Endothelial cell of umbilical vein (primary cell): ENCODE results near the gene CHL1. TPM values are rescaled to one million over a fixed set of nuclear protein-coding genes. Genes with fewer than 3 reads are reported as not detected.

Source experiments
- BruUV-seq: library from RNA; stranded (reverse); fragments of 400-500 nt; replicated peaks from 2 replicates; lab custom pipeline; 2021; lab: Mats Ljungman, UMichigan
- CTCF ChIA-PET: fragments of 300-600, 350-600 bp; sonication (Branson Sonifier 250); formaldehyde crosslinking; loops from one replicate; lab custom pipeline; 2021; ENCODE audit warnings: antibody characterized with exemption, inconsistent platforms; lab: Charles Lee
- POLR2A ChIA-PET: fragments of 300-600, 350-600 bp; sonication (Branson Sonifier 250); formaldehyde crosslinking; loops from one replicate; lab custom pipeline; 2021; ENCODE audit warnings: antibody characterized with exemption, inconsistent platforms; lab: Charles Lee
- DNase-seq: peaks from one replicate; pipeline ENCODE4 v3.0.0-alpha.2; 2011; ENCODE audit warnings: low read depth, low spot score
- FAIRE-seq: peaks from 2 replicates; lab custom pipeline; 2011; peaks lifted over from hg19 to GRCh38; lab: Jason Lieb, UNC
- H2AFZ ChIP-seq: 2 replicates; pipeline ENCODE4 v1.6.0; 2012; ENCODE audit warnings: low read depth, low read length, control low read depth, inconsistent platforms
- H3K27ac ChIP-seq: 2 replicates; pipeline ENCODE4 v1.5.1; 2011; ENCODE audit warnings: low read depth, mild to moderate bottlenecking, control low read depth, low read length, moderate library complexity; ENCODE audit not compliant: insufficient read depth
- H3K27me3 ChIP-seq, 2 experiments: 2 replicates each; pipeline versions ENCODE4 v1.6.0 to v1.6.1; 2011; ENCODE audit warnings: low read length in 2 of 2, mixed read lengths in 1 of 2; ENCODE audit not compliant: control insufficient read depth in 2 of 2, insufficient read depth in 2 of 2
- H3K36me3 ChIP-seq, 2 experiments: 2 replicates in 1 of 2; 3 replicates in 1 of 2; pipeline ENCODE4 v1.5.1; 2011; ENCODE audit warnings: low read length in 2 of 2, mild to moderate bottlenecking in 1 of 2, moderate library complexity in 1 of 2; ENCODE audit not compliant: control insufficient read depth in 2 of 2, insufficient read depth in 2 of 2; ENCODE audit errors: extremely low read depth in 1 of 2
- H3K4me1 ChIP-seq: 3 replicates; pipeline ENCODE4 v1.5.1; 2011; ENCODE audit warnings: mild to moderate bottlenecking, low read length; ENCODE audit not compliant: control insufficient read depth, insufficient read depth; ENCODE audit errors: extremely low read depth
- H3K4me2 ChIP-seq: 2 replicates; pipeline ENCODE4 v1.6.1; 2011; ENCODE audit warnings: low read length, control low read depth, mixed read lengths; ENCODE audit not compliant: insufficient read depth
- H3K4me3 ChIP-seq, 3 experiments: fragments of 200-600 bp in 1 of 3; sonication (generic), shearing (Covaris generic) in 1 of 3; replicated peaks in 1 of 3; 2 replicates each; pipeline ENCODE4 v1.5.1; 2011 to 2016; ENCODE audit warnings: control low read depth in 3 of 3, low read length in 3 of 3, mild to moderate bottlenecking in 2 of 3, inconsistent platforms in 1 of 3, low read depth in 1 of 3, moderate library complexity in 1 of 3; ENCODE audit not compliant: insufficient read depth in 1 of 3
- H3K79me2 ChIP-seq: 2 replicates; pipeline ENCODE4 v1.6.0; 2012; ENCODE audit warnings: low read length, inconsistent platforms; ENCODE audit not compliant: control insufficient read depth, insufficient read depth
- H3K9ac ChIP-seq: replicated peaks from 2 replicates; pipeline ENCODE3; 2011; ENCODE audit warnings: low read length, control low read depth; ENCODE audit not compliant: insufficient read depth; ENCODE audit errors: extremely low read depth
- H3K9me1 ChIP-seq: replicated peaks from 3 replicates; pipeline ENCODE4 v1.6.0; 2011; ENCODE audit warnings: mild to moderate bottlenecking, low read length; ENCODE audit not compliant: control insufficient read depth, insufficient read depth; ENCODE audit errors: extremely low read depth
- H3K9me3 ChIP-seq: replicated peaks from 2 replicates; pipeline ENCODE4 v1.5.1; 2012; ENCODE audit warnings: low read length, inconsistent platforms; ENCODE audit not compliant: control insufficient read depth, insufficient read depth
- H4K20me1 ChIP-seq: replicated peaks from 2 replicates; pipeline ENCODE3; 2011; ENCODE audit warnings: mild to moderate bottlenecking, low read length; ENCODE audit not compliant: control insufficient read depth, insufficient read depth; ENCODE audit errors: extremely low read depth
- EZH2 ChIP-seq: IDR thresholded peaks from 2 replicates; pipeline ENCODE4 v1.6.1; 2012; ENCODE audit warnings: borderline replicate concordance, low read depth, mild to moderate bottlenecking, moderate library complexity, low read length, inconsistent platforms; ENCODE audit not compliant: severe bottlenecking
- FOS ChIP-seq: IDR thresholded peaks from 2 replicates; pipeline ENCODE4 v1.6.1; 2011; ENCODE audit warnings: mild to moderate bottlenecking, low read length, moderate library complexity, borderline replicate concordance; ENCODE audit not compliant: insufficient read depth
- GATA2 ChIP-seq: IDR thresholded peaks from 2 replicates; pipeline ENCODE4 v1.7.0; 2011; ENCODE audit warnings: low read depth, mild to moderate bottlenecking, moderate library complexity, mixed read lengths, low read length; ENCODE audit not compliant: insufficient read length, insufficient read depth
- JUN ChIP-seq: IDR thresholded peaks from 2 replicates; pipeline ENCODE4 v1.6.1; 2011; ENCODE audit warnings: borderline replicate concordance, low read depth; ENCODE audit not compliant: insufficient read length, insufficient read depth
- MAX ChIP-seq: IDR thresholded peaks from 2 replicates; pipeline ENCODE4 v1.6.1; 2011; ENCODE audit not compliant: insufficient read depth, insufficient read length
- MYC ChIP-seq: IDR thresholded peaks from one replicate; pipeline ENCODE4 v1.6.1; 2011; ENCODE audit warnings: mild to moderate bottlenecking, low read depth, low read length
- POLR2A ChIP-seq: IDR thresholded peaks from 2 replicates; pipeline ENCODE4 v1.6.1; 2012; ENCODE audit warnings: low read depth, mild to moderate bottlenecking, control low read depth, low read length
- POLR2AphosphoS5 ChIP-seq: IDR thresholded peaks from 2 replicates; pipeline ENCODE4 v1.6.1; 2012; ENCODE audit warnings: low read depth, mild to moderate bottlenecking, control low read depth, low read length, moderate library complexity; ENCODE audit not compliant: insufficient read depth
- dilution Hi-C: fragments of 300-500 bp; cut with MboI; formaldehyde crosslinking; loops from one replicate; pipeline ENCODE4 v1.15.0; 2019; ENCODE audit warnings: low sequenced_read_pairs; ENCODE audit not compliant: extremely low pct_ligation_motif_present
- intact Hi-C: fragments of 100-400 bp; cut with micrococcal nuclease; formaldehyde crosslinking; loops from one replicate; pipeline ENCODE4 v1.10.0; 2022
- polyA plus RNA-seq, 4 experiments: library from polyadenylated mRNA; depleted of rRNA in 3 of 4; stranded (reverse) in 3 of 4; unstranded in 1 of 4; fragments of >200 nt; gene quantifications; 2 replicates each; pipeline versions ENCODE4 v1.2.1 to v1.2.3, GENCODE V29; 2011 to 2012; ENCODE audit warnings: missing spikeins in 1 of 4
- total RNA-seq: library from RNA; stranded (reverse); gene quantifications from 2 replicates; pipeline ENCODE4 v1.2.3, GENCODE V29; 2021
- TF ChIP-seq, protein P1 (sequence below), 2 donors: IDR thresholded peaks; 1 replicate in 1 of 2; 2 replicates in 1 of 2; pipeline ENCODE4 v1.5.1; 2011; ENCODE audit warnings: low read length in 2 of 2, mild to moderate bottlenecking in 2 of 2, moderate library complexity in 2 of 2, control low read depth in 1 of 2, inconsistent platforms in 1 of 2, low read depth in 1 of 2; ENCODE audit not compliant: insufficient read depth in 1 of 2; ENCODE audit errors: extremely low read depth in 1 of 2

The CHL1 gene
- total and polyA plus RNA-seq, 2 donors (not counting 3 experiments of a cell fraction or from before 2014, with no cell fraction given) = not detected

GRCh38 chr3:229183-229661 is 32.7 kb downstream of the CHL1 start:
- no peaks in the 10 kb centered on the region for H3K36me3 ChIP-seq

More at GRCh38 chr3:229183-229661, 32.7 kb downstream of the CHL1 start:
- Histone ChIP-seq H3K27ac (no peak overlapping the region), H3K4me2 (no peak overlapping the region), H2AFZ (no peak overlapping the region), H3K4me1 (no peaks in the 10 kb centered on the region), H3K9me3 (no peaks in the 10 kb centered on the region), H3K4me3 (no peak overlapping the region), H3K9ac (no peak overlapping the region), H4K20me1 (no peaks in the 10 kb centered on the region), H3K27me3 (no peaks in the 10 kb centered on the region), H3K79me2 (no peaks in the 10 kb centered on the region), H3K9me1 (no peaks in the 10 kb centered on the region)
- ChIA-PET CTCF (no interaction called here), POLR2A (no interaction called here)
- FAIRE-seq (no peak), DNase-seq (no peak)
- intact Hi-C loops = no loop called here
- TF ChIP-seq GATA2 = no peak
- TF ChIP-seq POLR2AphosphoS5 = no peak
- no peak for TF ChIP-seq MAX
- TF ChIP-seq JUN = no peak
- TF ChIP-seq POLR2A = no peak
- no peak for TF ChIP-seq EZH2
- no peak for TF ChIP-seq MYC
- TF ChIP-seq, protein P1, sequence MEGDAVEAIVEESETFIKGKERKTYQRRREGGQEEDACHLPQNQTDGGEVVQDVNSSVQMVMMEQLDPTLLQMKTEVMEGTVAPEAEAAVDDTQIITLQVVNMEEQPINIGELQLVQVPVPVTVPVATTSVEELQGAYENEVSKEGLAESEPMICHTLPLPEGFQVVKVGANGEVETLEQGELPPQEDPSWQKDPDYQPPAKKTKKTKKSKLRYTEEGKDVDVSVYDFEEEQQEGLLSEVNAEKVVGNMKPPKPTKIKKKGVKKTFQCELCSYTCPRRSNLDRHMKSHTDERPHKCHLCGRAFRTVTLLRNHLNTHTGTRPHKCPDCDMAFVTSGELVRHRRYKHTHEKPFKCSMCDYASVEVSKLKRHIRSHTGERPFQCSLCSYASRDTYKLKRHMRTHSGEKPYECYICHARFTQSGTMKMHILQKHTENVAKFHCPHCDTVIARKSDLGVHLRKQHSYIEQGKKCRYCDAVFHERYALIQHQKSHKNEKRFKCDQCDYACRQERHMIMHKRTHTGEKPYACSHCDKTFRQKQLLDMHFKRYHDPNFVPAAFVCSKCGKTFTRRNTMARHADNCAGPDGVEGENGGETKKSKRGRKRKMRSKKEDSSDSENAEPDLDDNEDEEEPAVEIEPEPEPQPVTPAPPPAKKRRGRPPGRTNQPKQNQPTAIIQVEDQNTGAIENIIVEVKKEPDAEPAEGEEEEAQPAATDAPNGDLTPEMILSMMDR (IDR thresholded peaks at IDR 0.05; ENCODE audit: extremely low read depth in 1 of 2, insufficient read depth in 1 of 2, low read depth in 1 of 2, low read length in 2 of 2) = no peak
- no peak for TF ChIP-seq FOS
- dilution Hi-C loops = no loop called here
- no TSS peak for BruUV-seq
